T-cell (primary cell): ENCODE data around the gene POPDC3. TPM values are rescaled to one million over a fixed set of nuclear protein-coding genes. Genes with fewer than 3 reads are reported as not detected.

Experiments
- ATAC-seq, 4 experiments: fragments of 200-7000 bp in 3 of 4; fragments of 150-1000 bp in 1 of 4; cut with Tn5 transposase; replicated peaks in 1 of 4; 1 replicate in 3 of 4; 2 replicates in 1 of 4; pipeline ENCODE4 v1.10.0; 2021; ENCODE audit warnings: moderate library complexity in 3 of 4, mild to moderate bottlenecking in 2 of 4, moderate number of reproducible peaks in 1 of 4
- CTCF ChIA-PET, 2 donors: fragments of 300-600 bp; sonication (Branson Sonifier 250); formaldehyde crosslinking; loops; one replicate each; lab custom pipeline; 2022; ENCODE audit warnings: antibody characterized with exemption in 2 of 2; lab: Charles Lee
- POLR2A ChIA-PET, 2 donors: fragments of 300-600 bp; sonication (Branson Sonifier 250); formaldehyde crosslinking; loops; one replicate each; lab custom pipeline; 2022; ENCODE audit warnings: antibody characterized with exemption in 2 of 2; lab: Charles Lee
- DNase-seq, 35 experiments: peaks; one replicate each; pipeline versions ENCODE4 v3.0.0 to v3.0.0-alpha.2; 2013 to 2023
- H3K27ac ChIP-seq: one replicate; pipeline ENCODE4 v1.5.1; 2013; ENCODE audit warnings: low read length
- H3K27me3 ChIP-seq, 2 experiments: replicated peaks in 1 of 2; 1 replicate in 1 of 2; 2 replicates in 1 of 2; pipeline versions ENCODE4 v1.6.1 to v1.7.0; 2013; ENCODE audit warnings: low read length in 1 of 2, mixed read lengths in 1 of 2; ENCODE audit not compliant: control insufficient read depth in 2 of 2, insufficient read depth in 2 of 2; ENCODE audit errors: extremely low read depth in 1 of 2
- H3K36me3 ChIP-seq, 2 donors: 1 replicate in 1 of 2; 2 replicates in 1 of 2; pipeline versions ENCODE4 v1.6.1 to v1.7.0; 2013; ENCODE audit warnings: low read length in 1 of 2; ENCODE audit not compliant: control insufficient read depth in 2 of 2, insufficient read depth in 1 of 2; ENCODE audit errors: extremely low read depth in 1 of 2
- H3K4me1 ChIP-seq, 2 experiments: 1 replicate in 1 of 2; 2 replicates in 1 of 2; pipeline versions ENCODE4 v1.6.1 to v1.7.0; 2013; ENCODE audit warnings: low read length in 2 of 2, mixed read lengths in 1 of 2; ENCODE audit not compliant: insufficient read depth in 2 of 2, control insufficient read depth in 1 of 2; ENCODE audit errors: extremely low read depth in 1 of 2
- H3K4me3 ChIP-seq, 2 donors: 1 replicate in 1 of 2; 2 replicates in 1 of 2; pipeline versions ENCODE4 v1.5.1 to v1.7.0; 2013; ENCODE audit warnings: mild to moderate bottlenecking in 2 of 2, low read length in 1 of 2, moderate library complexity in 1 of 2; ENCODE audit not compliant: control insufficient read depth in 1 of 2; ENCODE audit errors: extremely low read depth in 1 of 2
- H3K9me3 ChIP-seq: 2 replicates; pipeline ENCODE4 v1.7.0; 2013
- H3K27ac Mint-ChIP-seq, 2 donors: one replicate each; pipeline ENCODE4 v1.8.0; 2020 to 2021; ENCODE audit warnings: mild to moderate bottlenecking in 2 of 2, mixed read lengths in 2 of 2
- H3K27me3 Mint-ChIP-seq, 2 donors: one replicate each; pipeline ENCODE4 v1.8.0; 2021 to 2022; ENCODE audit warnings: mixed read lengths in 2 of 2
- H3K36me3 Mint-ChIP-seq: one replicate; pipeline ENCODE4 v1.8.0; 2021; ENCODE audit warnings: mixed read lengths
- H3K4me1 Mint-ChIP-seq, 3 donors: one replicate each; pipeline ENCODE4 v1.8.0; 2020 to 2022; ENCODE audit warnings: mixed read lengths in 3 of 3, mild to moderate bottlenecking in 1 of 3
- H3K4me3 Mint-ChIP-seq, 3 donors: one replicate each; pipeline ENCODE4 v1.8.0; 2020 to 2022; ENCODE audit warnings: mild to moderate bottlenecking in 3 of 3, mixed read lengths in 3 of 3, moderate library complexity in 3 of 3
- H3K9me3 Mint-ChIP-seq, 3 donors: one replicate each; pipeline ENCODE4 v1.8.0; 2020 to 2022; ENCODE audit warnings: mixed read lengths in 3 of 3
- WGBS: methylation state at CpG from one replicate; pipeline ENCODE4 v1.1.5; 2013; ENCODE audit warnings: missing lambda C conversion rate; ENCODE audit not compliant: insufficient coverage; 5-methylcytosine and 5-hydroxymethylcytosine counted together
- total RNA-seq, 35 experiments: library from RNA in 6 of 35; stranded (reverse) in 6 of 35; fragments of 120-200 nt in 1 of 35; gene quantifications; one replicate each; pipeline versions ENCODE4 v1.2.1 to v1.2.4 and lab custom pipeline; 2013 to 2026

Gene POPDC3
- total RNA-seq, 5 donors from 2014 or later (not counting 1 experiment from before 2014, with no cell fraction given): not detected

DNA sequence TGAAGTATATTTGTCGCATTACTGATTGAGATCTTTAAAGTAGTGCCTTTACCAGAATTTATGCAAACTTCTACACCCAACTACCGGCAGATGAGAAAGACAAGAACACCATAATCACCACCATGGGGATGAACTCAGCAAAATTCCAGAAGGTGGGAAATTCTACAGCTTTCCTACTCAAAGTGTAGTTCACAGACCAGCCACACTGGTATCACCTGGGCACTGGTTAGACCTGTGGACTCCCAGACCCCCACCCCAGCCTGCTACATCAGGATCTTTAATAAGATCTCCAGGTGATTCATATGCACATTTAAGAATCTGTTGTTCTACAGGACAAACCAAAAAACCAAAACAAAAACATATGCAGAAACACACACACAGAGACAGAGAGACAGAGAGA is 67.9 kb downstream of the POPDC3 start:
- DNase-seq: no peak
- H3K27me3 ChIP-seq: peaks cover 0 to 9% of the 10 kb centered on the region in 2 experiments
- Mint-ChIP-seq H3K27ac (no peak overlapping the region), H3K4me1 (no peaks in the 10 kb centered on the region), H3K4me3 (no peak overlapping the region), H3K9me3 (no peaks in the 10 kb centered on the region), H3K27me3 (peaks cover 13 to 19% of the 10 kb centered on the region in 2 donors), H3K36me3 (no peaks in the 10 kb centered on the region)
- H3K4me1 ChIP-seq: no peaks in the 10 kb centered on the region
- WGBS: no CpG with 5 or more reads among the region's 2 CpGs
- ChIA-PET POLR2A (no interaction called here), CTCF (no interaction called here)
- no peak overlapping the region for H3K27ac ChIP-seq
- no peaks in the 10 kb centered on the region for H3K9me3 ChIP-seq
- no peak for ATAC-seq
- no peaks in the 10 kb centered on the region for H3K36me3 ChIP-seq
- H3K4me3 ChIP-seq: no peak overlapping the region

DNA sequence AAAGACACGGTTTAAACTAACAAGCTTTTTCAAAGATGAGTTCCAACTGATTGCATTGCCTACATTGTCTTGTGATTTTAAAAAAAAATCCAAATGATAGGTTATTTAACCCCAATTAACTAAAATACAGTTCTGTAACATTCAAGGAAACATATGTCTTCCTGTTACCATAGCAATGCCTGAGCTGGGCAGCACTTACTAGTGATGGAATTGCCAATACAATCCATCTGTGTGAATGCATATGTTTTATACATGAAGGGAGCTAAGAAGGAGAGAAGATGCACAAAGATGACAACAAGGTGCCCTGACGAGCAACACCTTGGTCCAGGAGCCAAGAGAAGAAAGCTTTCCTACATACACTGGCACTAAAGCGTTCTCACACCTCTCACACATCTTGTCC is 68.7 kb downstream of the POPDC3 start:
- Histone ChIP-seq H3K36me3 (no peaks in the 10 kb centered on the region), H3K9me3 (no peaks in the 10 kb centered on the region), H3K4me3 (no peak overlapping the region), H3K27ac (no peak overlapping the region), H3K4me1 (no peaks in the 10 kb centered on the region), H3K27me3 (peaks cover 0 to 13% of the 10 kb centered on the region in 2 experiments)
- H3K36me3 Mint-ChIP-seq: no peaks in the 10 kb centered on the region
- ChIA-PET POLR2A (no interaction called here), CTCF (no interaction called here)
- H3K27me3 Mint-ChIP-seq: peaks cover 11 to 15% of the 10 kb centered on the region in 2 donors
- H3K4me3 Mint-ChIP-seq: no peak overlapping the region
- no peaks in the 10 kb centered on the region for H3K9me3 Mint-ChIP-seq
- no CpG with 5 or more reads among the region's 3 CpGs for WGBS
- DNase-seq (no peak), ATAC-seq (no peak)
- H3K27ac Mint-ChIP-seq: no peak overlapping the region
- H3K4me1 Mint-ChIP-seq: no peaks in the 10 kb centered on the region

DNA sequence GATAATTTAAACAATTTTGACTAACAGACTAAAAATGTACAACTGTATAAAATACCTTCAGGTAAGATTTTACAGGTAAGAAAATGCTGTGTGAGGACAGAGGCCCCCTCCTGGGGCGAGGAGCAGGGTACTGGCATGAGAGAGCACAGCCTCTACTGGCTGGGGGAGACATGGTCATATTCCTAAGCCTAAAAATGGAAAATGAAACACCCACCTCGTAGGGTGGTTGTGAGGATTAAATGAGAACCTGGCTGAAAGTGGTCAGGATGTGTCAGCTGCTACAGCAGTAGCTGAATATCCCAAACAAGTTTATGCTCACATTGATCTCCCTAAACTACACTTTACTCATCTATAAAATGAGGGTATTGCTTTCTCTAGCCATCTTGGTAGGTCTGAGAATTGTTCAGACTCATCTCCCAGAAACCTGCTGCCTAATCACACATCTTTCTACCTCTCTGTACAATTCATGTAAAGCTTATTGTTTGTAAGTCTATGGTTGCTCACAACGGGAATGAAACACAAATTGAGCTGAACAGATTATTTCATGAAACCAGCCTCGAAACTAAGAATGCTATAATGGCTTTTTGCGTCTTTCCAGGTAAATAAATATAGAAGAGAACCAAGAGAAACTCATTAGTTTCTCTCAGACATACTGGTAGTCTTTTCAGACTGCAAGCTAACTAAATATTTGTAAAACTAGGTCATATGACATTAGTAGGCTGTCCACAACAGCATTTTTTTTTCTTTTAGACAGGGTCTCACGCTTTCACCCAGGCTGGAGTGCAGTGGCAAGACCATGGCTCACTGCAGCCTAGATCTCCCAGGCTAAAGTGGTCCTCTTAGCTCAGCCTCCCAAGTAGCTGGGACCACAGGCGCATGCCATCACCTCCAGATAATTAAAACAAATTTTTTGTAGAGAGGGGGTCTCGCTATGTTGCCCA is 69.6 kb downstream of the POPDC3 start:
- Histone ChIP-seq H3K27me3 (peaks cover 0 to 15% of the 10 kb centered on the region in 2 experiments), H3K4me1 (no peaks in the 10 kb centered on the region), H3K36me3 (no peaks in the 10 kb centered on the region), H3K27ac (no peak overlapping the region), H3K4me3 (no peak overlapping the region), H3K9me3 (no peaks in the 10 kb centered on the region)
- Mint-ChIP-seq H3K9me3 (no peaks in the 10 kb centered on the region), H3K27me3 (peaks cover 10 to 18% of the 10 kb centered on the region in 2 donors), H3K36me3 (no peaks in the 10 kb centered on the region), H3K4me1 (no peaks in the 10 kb centered on the region), H3K4me3 (no peak overlapping the region), H3K27ac (no peak overlapping the region)
- DNase-seq (no peak), ATAC-seq (no peak)
- POLR2A ChIA-PET: interaction anchor here in 1 of 2 donors (0.6 kb wide), 1 partner anchor 1820 kb away, joined by 3 read pairs; no protein-coding TSS in a partner anchor
- WGBS: no CpG with 5 or more reads among the region's 8 CpGs
- CTCF ChIA-PET: no interaction called here

DNA sequence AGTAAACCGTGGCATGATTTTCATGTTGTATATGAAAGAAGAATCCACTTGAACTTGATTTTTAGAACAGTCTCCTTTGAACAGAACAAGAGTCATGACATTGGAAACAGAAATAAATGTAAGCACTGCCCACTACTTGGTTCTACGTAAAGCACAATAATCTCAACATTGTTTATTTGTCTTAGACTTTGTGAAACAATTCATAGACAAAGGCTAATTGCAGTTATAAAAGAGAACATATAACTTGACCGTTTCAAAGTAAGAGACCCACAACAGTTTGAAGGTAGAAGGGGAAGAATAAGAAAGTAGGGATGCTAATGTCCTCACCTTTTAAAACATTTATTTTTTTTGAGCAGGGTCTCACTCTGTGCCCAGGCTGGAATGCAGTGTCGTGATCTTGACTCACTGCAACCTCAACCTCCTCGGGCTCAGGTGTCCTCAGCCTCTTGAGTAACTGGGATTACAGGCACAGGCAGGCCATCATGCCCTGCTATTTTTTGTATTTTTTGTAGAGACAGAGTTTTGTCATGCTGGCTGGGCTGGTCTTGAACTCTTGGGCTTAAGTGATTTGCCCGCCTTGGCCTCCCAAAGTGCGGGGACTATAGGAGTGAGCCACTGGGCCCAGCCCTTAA is 71.1 kb downstream of the POPDC3 start:
- Mint-ChIP-seq H3K9me3 (no peaks in the 10 kb centered on the region), H3K4me1 (no peaks in the 10 kb centered on the region), H3K36me3 (no peaks in the 10 kb centered on the region), H3K27me3 (peaks cover 11 to 24% of the 10 kb centered on the region in 2 donors), H3K27ac (no peak overlapping the region), H3K4me3 (no peak overlapping the region)
- Histone ChIP-seq H3K9me3 (no peaks in the 10 kb centered on the region), H3K27me3 (peaks cover 0 to 18% of the 10 kb centered on the region in 2 experiments), H3K4me3 (no peak overlapping the region), H3K4me1 (no peaks in the 10 kb centered on the region), H3K27ac (no peak overlapping the region), H3K36me3 (no peaks in the 10 kb centered on the region)
- ATAC-seq (no peak), DNase-seq (no peak)
- ChIA-PET CTCF (no interaction called here), POLR2A (no interaction called here)
- WGBS: 100% methylated on average over 2 of the region's 7 CpGs

Other genes with a start within 250 kb of the POPDC3 start
- gene LIN28B, start 222.9 kb downstream of the POPDC3 start, total RNA-seq: under 1 TPM in 3 of 5 donors, not detected in 2; 0.20 to 0.41 (median 0.22) TPM
- 10 to 100 TPM; 27.4 to 34.0 (median 30.7) TPM for gene PREP, start 223.1 kb upstream of the POPDC3 start, total RNA-seq